ENCODE measurements around the gene ZNF710. TPM values are rescaled to one million over a fixed set of nuclear protein-coding genes. Genes with fewer than 3 reads are reported as not detected.

Gene ZNF710
- total and polyA plus RNA-seq, 9 of the 15 experiments (the other 6 are each of a cell fraction or from before 2014, with no cell fraction given): 0.56 to 14.2 (median 5.2) TPM

- TF ChIP-seq, protein P1, sequence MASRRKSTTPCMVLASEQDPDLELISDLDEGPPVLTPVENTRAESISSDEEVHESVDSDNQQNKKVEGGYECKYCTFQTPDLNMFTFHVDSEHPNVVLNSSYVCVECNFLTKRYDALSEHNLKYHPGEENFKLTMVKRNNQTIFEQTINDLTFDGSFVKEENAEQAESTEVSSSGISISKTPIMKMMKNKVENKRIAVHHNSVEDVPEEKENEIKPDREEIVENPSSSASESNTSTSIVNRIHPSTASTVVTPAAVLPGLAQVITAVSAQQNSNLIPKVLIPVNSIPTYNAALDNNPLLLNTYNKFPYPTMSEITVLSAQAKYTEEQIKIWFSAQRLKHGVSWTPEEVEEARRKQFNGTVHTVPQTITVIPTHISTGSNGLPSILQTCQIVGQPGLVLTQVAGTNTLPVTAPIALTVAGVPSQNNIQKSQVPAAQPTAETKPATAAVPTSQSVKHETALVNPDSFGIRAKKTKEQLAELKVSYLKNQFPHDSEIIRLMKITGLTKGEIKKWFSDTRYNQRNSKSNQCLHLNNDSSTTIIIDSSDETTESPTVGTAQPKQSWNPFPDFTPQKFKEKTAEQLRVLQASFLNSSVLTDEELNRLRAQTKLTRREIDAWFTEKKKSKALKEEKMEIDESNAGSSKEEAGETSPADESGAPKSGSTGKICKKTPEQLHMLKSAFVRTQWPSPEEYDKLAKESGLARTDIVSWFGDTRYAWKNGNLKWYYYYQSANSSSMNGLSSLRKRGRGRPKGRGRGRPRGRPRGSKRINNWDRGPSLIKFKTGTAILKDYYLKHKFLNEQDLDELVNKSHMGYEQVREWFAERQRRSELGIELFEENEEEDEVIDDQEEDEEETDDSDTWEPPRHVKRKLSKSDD (conservative IDR thresholded peaks at IDR 0.05; ENCODE audit: low read length): no peak
- TF ChIP-seq RB1 (IDR thresholded peaks at IDR 0.05; ENCODE audit: low read depth) (no peak), NFXL1 (CRISPR knock-in tag; IDR thresholded peaks at IDR 0.05) (no peak)
These were observed 35.8 kb downstream of the ZNF710 start (continued) for GRCh38 chr15:90036806-90037510.

- Histone ChIP-seq H3K27ac (ENCODE audit: extremely low read depth, low read depth, low read length) (peak overlapping the region; percentile 55; the same call in 1 of the 3 replicates), H3K9me3 (replicated peaks; ENCODE audit: control insufficient read depth, insufficient read depth, low read depth, low read length) (no peaks in the 10 kb centered on the region), H2AFZ (ENCODE audit: low read depth, low read length) (no peak overlapping the region), H4K20me1 (replicated peaks; ENCODE audit: control insufficient read depth, insufficient read depth, low read length) (no peaks in the 10 kb centered on the region), H3K27me3 (ENCODE audit: control insufficient read depth in 2 of 2, insufficient read depth in 2 of 2, low read length in 2 of 2) (no peaks in the 10 kb centered on the region), H3K36me3 (ENCODE audit: control insufficient read depth, insufficient read depth, low read length) (no peaks in the 10 kb centered on the region), H3K4me1 (replicated peaks in 1 of 2; ENCODE audit: control insufficient read depth in 2 of 2, insufficient read depth in 2 of 2, low read length in 2 of 2) (peaks cover 40 to 60% of the 10 kb centered on the region in 2 experiments), H3K79me2 (ENCODE audit: control insufficient read depth, insufficient read depth, low read length) (no peaks in the 10 kb centered on the region; the same call in 2 of the 3 replicates), H3K4me2 (ENCODE audit: insufficient read depth, low read length) (no peak overlapping the region; the same call in 1 of the 2 replicates), H3K9ac (ENCODE audit: insufficient read depth in 1 of 2, low read depth in 2 of 2, low read length in 2 of 2) (peak overlapping the region in 1 of 2 experiments; percentile 54; a peak in 1 of 4 replicates), H3K9me1 (ENCODE audit: control insufficient read depth, insufficient read depth, low read length) (no peaks in the 10 kb centered on the region), H3K4me3 (no peak overlapping the region)
- no TSS peak for BruUV-seq (replicated peaks)
- FAIRE-seq (no peak), DNase-seq (ENCODE audit: extremely low read depth in 1 of 4, low spot score in 3 of 4) (no peak), ATAC-seq (no peak)
- in situ Hi-C loops (cut with MboI) (no loop called here), intact Hi-C loops (cut with micrococcal nuclease) (no loop called here)
- POLR2A ChIA-PET: interaction anchor here (1.4 kb wide), 1 partner anchor 12 kb away, joined by 7 read pairs; no protein-coding TSS in a partner anchor
- WGBS (ENCODE audit: insufficient coverage, low coverage, missing lambda C conversion rate): 87% methylated on average over 5 of the region's 5 CpGs
- CTCF ChIA-PET (ENCODE audit: low intra/inter-chr PET ratio): no interaction called here
- TF ChIP-seq HDAC1 (IDR thresholded peaks at IDR 0.05) (no peak), CHD2 (IDR thresholded peaks at IDR 0.05; ENCODE audit: low read depth, low read length) (no peak), PBX2 (CRISPR knock-in tag; IDR thresholded peaks at IDR 0.05; ENCODE audit: low read depth) (no peak), PBX2 (tag; conservative IDR thresholded peaks at IDR 0.05; ENCODE audit: low read depth) (no peak), PTTG1 (tag; IDR thresholded peaks at IDR 0.05; ENCODE audit: low read depth) (no peak), ZNF717 (CRISPR knock-in tag; IDR thresholded peaks at IDR 0.05) (no peak), ZBTB1 (CRISPR knock-in tag; IDR thresholded peaks at IDR 0.05; ENCODE audit: borderline replicate concordance, low read depth) (no peak), MAFK (IDR thresholded peaks at IDR 0.05; ENCODE audit: low read length) (no peak), HCFC1 (IDR thresholded peaks at IDR 0.05; ENCODE audit: low read depth, low read length) (no peak), SREBF1 (IDR thresholded peaks at IDR 0.05; ENCODE audit: borderline replicate concordance, low read depth, low read length) (no peak), L3MBTL2 (IDR thresholded peaks at IDR 0.05) (no peak), JUNB (CRISPR knock-in tag; conservative IDR thresholded peaks at IDR 0.05) (no peak), ADNP (tag; IDR thresholded peaks at IDR 0.05) (no peak), MCM3 (IDR thresholded peaks at IDR 0.05) (no peak), ZNF184 (CRISPR knock-in tag; IDR thresholded peaks at IDR 0.05) (no peak), SAFB (IDR thresholded peaks at IDR 0.05; ENCODE audit: borderline replicate concordance, low read depth, low read length) (no peak)
These were observed 36.4 kb downstream of the ZNF710 start for GRCh38 chr15:90037511-90037860.

All from K562 (cell line).